Panc1 (cell line): Measurements from ENCODE around the gene CNOT11. TPM values are rescaled to one million over a fixed set of nuclear protein-coding genes. Genes with fewer than 3 reads are reported as not detected.
A peak's percentile ranks its signal among the peaks of the same experiment; 100 is the strongest.
"Not testable (repeated sequence)": the region's sequence is repeated elsewhere in the genome, so short reads cannot be mapped to it uniquely, and the experiment has no call there.

Experiments used
- ATAC-seq: fragments of 200-7000 bp; cut with Tn5 transposase; 2 replicates; pipeline ENCODE4 v1.9.1; 2020; ENCODE audit warnings: mild to moderate bottlenecking, moderate library complexity
- BruUV-seq: library from RNA; stranded (reverse); fragments of 400-500 nt; replicated peaks from 2 replicates; lab custom pipeline; 2021; lab: Mats Ljungman, UMichigan
- CTCF ChIA-PET: fragments of 300-600 bp; sonication (Branson Sonifier 250); formaldehyde crosslinking; loops from one replicate; lab custom pipeline; 2022; ENCODE audit warnings: antibody characterized with exemption; lab: Charles Lee
- POLR2A ChIA-PET: fragments of 300-600 bp; sonication (Branson Sonifier 250); formaldehyde crosslinking; loops from one replicate; lab custom pipeline; 2022; ENCODE audit warnings: antibody characterized with exemption; lab: Charles Lee
- DNase-seq: peaks from one replicate; pipeline ENCODE4 v3.0.0-alpha.2; 2010; ENCODE audit warnings: low read depth, low spot score
- H3K27ac ChIP-seq: 2 replicates; pipeline ENCODE4 v1.5.1; 2011; ENCODE audit warnings: mild to moderate bottlenecking, low read length, inconsistent platforms
- H3K27me3 ChIP-seq: fragments of 200-500 bp; sonication (Bioruptor generic); 2 replicates; pipeline ENCODE4 v1.6.0; 2014; ENCODE audit warnings: low read length, inconsistent platforms; ENCODE audit not compliant: control insufficient read depth, insufficient read depth
- H3K36me3 ChIP-seq: fragments of 200-500 bp; sonication (Bioruptor generic); 2 replicates; pipeline ENCODE4 v1.5.1; 2014; ENCODE audit warnings: inconsistent platforms, mild to moderate bottlenecking, low read length, moderate library complexity; ENCODE audit not compliant: control insufficient read depth, insufficient read depth
- H3K4me1 ChIP-seq: 2 replicates; pipeline ENCODE4 v1.5.1; 2011; ENCODE audit warnings: inconsistent platforms, mild to moderate bottlenecking, low read length, moderate library complexity; ENCODE audit not compliant: control insufficient read depth, insufficient read depth
- H3K4me3 ChIP-seq, 2 experiments: 2 replicates each; pipeline ENCODE4 v1.5.1; 2011 to 2012; ENCODE audit warnings: low read depth in 2 of 2, low read length in 2 of 2, mild to moderate bottlenecking in 2 of 2, inconsistent platforms in 1 of 2, moderate library complexity in 1 of 2
- H3K9me3 ChIP-seq: fragments of 200-500 bp; sonication (Bioruptor generic); 2 replicates; pipeline ENCODE4 v1.5.1; 2014; ENCODE audit warnings: low read depth, mild to moderate bottlenecking, inconsistent platforms, low read length, moderate library complexity; ENCODE audit not compliant: control insufficient read depth, insufficient read depth
- POLR2AphosphoS5 ChIP-seq: IDR thresholded peaks from 2 replicates; pipeline ENCODE4 v1.6.1; 2012; ENCODE audit warnings: mild to moderate bottlenecking, low read depth, low read length, moderate library complexity
- SIN3A ChIP-seq: IDR thresholded peaks from 2 replicates; pipeline ENCODE4 v1.6.1; 2012; ENCODE audit warnings: low read depth, mild to moderate bottlenecking, low read length, moderate library complexity, borderline replicate concordance; ENCODE audit not compliant: insufficient read depth
- TCF7L2 ChIP-seq: IDR thresholded peaks from 2 replicates; pipeline ENCODE4 v1.6.1; 2011; ENCODE audit warnings: mild to moderate bottlenecking, low read depth, low read length, inconsistent platforms
- in situ Hi-C: cut with HindIII; loops from 2 replicates; pipeline ENCODE4 v1.10.0; 2016; ENCODE audit warnings: low sequenced_read_pairs, low pct_unique_long_range_greater_than_20kb
- intact Hi-C: fragments of 100-400 bp; cut with micrococcal nuclease; formaldehyde crosslinking; loops from one replicate; pipeline ENCODE4 v1.10.0; 2022; ENCODE audit not compliant: unreplicated experiment
- total RNA-seq: library from RNA; stranded (reverse); gene quantifications from one replicate; pipeline ENCODE4 v1.2.1, GENCODE V29; 2021; ENCODE audit not compliant: unreplicated experiment
- TF ChIP-seq, protein P1 (sequence below), 2 experiments: IDR thresholded peaks; 2 replicates each; pipeline ENCODE4 v1.6.1; 2011 to 2012; ENCODE audit warnings: low read depth in 2 of 2, control low read depth in 1 of 2, low read length in 1 of 2, mild to moderate bottlenecking in 1 of 2, moderate library complexity in 1 of 2; ENCODE audit not compliant: insufficient read depth in 1 of 2
- TF ChIP-seq, protein P2 (sequence below): fragments of 450-650 bp; IDR thresholded peaks from 2 replicates; pipeline ENCODE4 v1.5.1; 2017; ENCODE audit warnings: mild to moderate bottlenecking

The CNOT11 gene
- total RNA-seq, 1 experiment from 2014 or later = 58.3 TPM

DNA sequence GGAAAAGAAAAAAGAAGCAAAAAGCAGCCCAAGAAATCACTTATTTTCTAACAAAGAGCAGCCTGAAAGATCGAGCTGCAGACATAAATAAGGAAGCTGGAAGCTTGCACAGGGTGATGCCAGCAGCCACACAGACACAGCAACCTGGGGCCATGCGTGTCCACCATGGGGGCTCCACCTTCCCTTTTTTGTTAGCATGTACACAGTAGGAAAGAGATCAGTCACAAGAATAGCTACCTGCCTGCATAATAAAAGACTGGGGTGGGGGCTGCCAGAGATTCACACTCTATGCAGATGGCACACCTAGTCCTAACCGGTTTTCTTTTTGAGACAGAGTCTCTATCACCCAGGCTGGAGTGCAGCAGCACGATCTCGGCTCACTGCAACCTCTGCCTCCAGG, 2.9 kb upstream of the CNOT11 start:
- Histone ChIP-seq H3K9me3 (no peaks in the 10 kb centered on the region), H3K36me3 (peaks cover 2% of the 10 kb centered on the region; the same call in 1 of the 2 replicates), H3K27ac (no peak overlapping the region), H3K4me1 (peaks cover 15% of the 10 kb centered on the region), H3K27me3 (no peaks in the 10 kb centered on the region), H3K4me3 (no peak overlapping the region)
- no peak for DNase-seq
- TF ChIP-seq SIN3A = no peak
- TF ChIP-seq, protein P1, sequence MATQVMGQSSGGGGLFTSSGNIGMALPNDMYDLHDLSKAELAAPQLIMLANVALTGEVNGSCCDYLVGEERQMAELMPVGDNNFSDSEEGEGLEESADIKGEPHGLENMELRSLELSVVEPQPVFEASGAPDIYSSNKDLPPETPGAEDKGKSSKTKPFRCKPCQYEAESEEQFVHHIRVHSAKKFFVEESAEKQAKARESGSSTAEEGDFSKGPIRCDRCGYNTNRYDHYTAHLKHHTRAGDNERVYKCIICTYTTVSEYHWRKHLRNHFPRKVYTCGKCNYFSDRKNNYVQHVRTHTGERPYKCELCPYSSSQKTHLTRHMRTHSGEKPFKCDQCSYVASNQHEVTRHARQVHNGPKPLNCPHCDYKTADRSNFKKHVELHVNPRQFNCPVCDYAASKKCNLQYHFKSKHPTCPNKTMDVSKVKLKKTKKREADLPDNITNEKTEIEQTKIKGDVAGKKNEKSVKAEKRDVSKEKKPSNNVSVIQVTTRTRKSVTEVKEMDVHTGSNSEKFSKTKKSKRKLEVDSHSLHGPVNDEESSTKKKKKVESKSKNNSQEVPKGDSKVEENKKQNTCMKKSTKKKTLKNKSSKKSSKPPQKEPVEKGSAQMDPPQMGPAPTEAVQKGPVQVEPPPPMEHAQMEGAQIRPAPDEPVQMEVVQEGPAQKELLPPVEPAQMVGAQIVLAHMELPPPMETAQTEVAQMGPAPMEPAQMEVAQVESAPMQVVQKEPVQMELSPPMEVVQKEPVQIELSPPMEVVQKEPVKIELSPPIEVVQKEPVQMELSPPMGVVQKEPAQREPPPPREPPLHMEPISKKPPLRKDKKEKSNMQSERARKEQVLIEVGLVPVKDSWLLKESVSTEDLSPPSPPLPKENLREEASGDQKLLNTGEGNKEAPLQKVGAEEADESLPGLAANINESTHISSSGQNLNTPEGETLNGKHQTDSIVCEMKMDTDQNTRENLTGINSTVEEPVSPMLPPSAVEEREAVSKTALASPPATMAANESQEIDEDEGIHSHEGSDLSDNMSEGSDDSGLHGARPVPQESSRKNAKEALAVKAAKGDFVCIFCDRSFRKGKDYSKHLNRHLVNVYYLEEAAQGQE (IDR thresholded peaks at IDR 0.05; ENCODE audit: insufficient read depth in 1 of 2, low read depth in 2 of 2, low read length in 1 of 2) = no peak
- TF ChIP-seq, protein P2, sequence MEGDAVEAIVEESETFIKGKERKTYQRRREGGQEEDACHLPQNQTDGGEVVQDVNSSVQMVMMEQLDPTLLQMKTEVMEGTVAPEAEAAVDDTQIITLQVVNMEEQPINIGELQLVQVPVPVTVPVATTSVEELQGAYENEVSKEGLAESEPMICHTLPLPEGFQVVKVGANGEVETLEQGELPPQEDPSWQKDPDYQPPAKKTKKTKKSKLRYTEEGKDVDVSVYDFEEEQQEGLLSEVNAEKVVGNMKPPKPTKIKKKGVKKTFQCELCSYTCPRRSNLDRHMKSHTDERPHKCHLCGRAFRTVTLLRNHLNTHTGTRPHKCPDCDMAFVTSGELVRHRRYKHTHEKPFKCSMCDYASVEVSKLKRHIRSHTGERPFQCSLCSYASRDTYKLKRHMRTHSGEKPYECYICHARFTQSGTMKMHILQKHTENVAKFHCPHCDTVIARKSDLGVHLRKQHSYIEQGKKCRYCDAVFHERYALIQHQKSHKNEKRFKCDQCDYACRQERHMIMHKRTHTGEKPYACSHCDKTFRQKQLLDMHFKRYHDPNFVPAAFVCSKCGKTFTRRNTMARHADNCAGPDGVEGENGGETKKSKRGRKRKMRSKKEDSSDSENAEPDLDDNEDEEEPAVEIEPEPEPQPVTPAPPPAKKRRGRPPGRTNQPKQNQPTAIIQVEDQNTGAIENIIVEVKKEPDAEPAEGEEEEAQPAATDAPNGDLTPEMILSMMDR = no peak
- TF ChIP-seq TCF7L2 = no peak
- TF ChIP-seq POLR2AphosphoS5 = no peak
- CTCF ChIA-PET = no interaction called here
- intact Hi-C loops (no loop called here), in situ Hi-C loops (no loop called here)
- POLR2A ChIA-PET = no interaction called here
- no TSS peak for BruUV-seq
- no peak for ATAC-seq

DNA sequence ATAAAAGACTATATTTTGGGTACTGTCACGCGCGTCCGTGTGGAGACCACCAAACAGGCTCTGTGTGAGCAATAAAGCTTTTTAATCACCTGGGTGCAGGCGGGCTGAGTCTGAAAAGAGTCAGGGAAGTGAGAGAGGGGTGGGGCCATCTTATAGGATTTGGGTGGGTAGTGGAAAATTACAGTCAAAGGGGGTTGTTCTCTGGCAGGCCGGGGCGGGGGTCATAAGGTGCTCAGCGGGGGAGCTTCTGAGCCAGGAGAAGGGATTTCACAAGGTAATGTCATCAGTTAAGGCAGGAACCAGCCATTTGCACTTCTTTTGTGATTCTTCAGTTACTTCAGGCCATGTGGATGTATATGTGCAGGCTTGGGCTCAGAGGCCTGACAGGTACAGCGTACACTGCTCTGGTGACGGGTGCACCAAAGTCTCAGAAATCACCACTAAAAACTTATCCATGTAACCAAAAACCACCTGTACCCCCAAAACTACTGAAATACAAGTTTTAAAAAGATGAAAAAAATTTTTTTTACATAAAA, 1.4 kb upstream of the CNOT11 start:
- H3K9me3 ChIP-seq, CTCF ChIA-PET, in situ Hi-C loops, H3K36me3 ChIP-seq, H3K4me3 ChIP-seq, ATAC-seq, BruUV-seq, DNase-seq, H3K27me3 ChIP-seq, intact Hi-C loops: not testable (repeated sequence)
- peaks cover 15% of the 10 kb centered on the region for H3K4me1 ChIP-seq
- POLR2A ChIA-PET = interaction anchor here (1.1 kb wide), 1 partner anchor 59 kb away, joined by 3 read pairs; no protein-coding TSS in a partner anchor
- H3K27ac ChIP-seq = peak overlapping the region; percentile 94; the same call in 1 of the 2 replicates

DNA sequence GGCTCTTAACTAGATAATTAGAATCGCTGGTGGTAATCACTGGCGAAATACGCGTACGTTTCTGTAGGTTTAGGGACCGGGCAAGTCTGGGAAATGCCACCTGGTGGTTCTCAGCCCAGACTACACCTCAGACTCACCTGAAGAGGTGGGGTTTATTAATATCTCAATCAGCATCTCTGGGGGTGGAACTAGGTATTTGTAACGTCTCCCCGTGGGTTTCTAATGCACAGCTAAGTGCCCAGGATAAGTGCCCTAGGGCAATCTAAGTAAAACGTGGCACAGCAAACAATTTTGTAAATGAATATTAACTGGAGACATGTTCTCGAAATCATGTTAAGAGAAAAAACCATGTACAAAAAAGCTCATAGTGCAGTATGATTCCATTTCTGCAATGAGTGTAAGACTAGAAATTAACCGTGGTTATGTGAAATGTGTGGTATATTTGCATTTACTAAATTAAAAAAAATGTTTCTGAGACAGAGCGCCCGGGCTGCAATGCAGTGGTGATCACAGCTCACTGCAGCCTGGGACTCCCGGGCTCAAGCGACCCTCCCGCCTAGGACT, 760 bp upstream of the CNOT11 start:
- Histone ChIP-seq H3K9me3 (no peaks in the 10 kb centered on the region), H3K36me3 (peaks cover 2% of the 10 kb centered on the region; the same call in 1 of the 2 replicates), H3K4me1 (peaks cover 15% of the 10 kb centered on the region), H3K27me3 (no peaks in the 10 kb centered on the region), H3K4me3 (peak overlapping the region; percentile 72 to 81), H3K27ac (peak overlapping the region; percentile 94)
- ATAC-seq (peak; percentile 80), DNase-seq (no peak)
- ChIA-PET CTCF (no interaction called here), POLR2A (interaction anchor here (0.6 to 1.1 kb wide), 3 partner anchors 22 to 165 kb away, joined by 3 read pairs; no protein-coding TSS in a partner anchor)
- intact Hi-C loops = no loop called here
- in situ Hi-C loops = no loop called here
- TF ChIP-seq, protein P1 (IDR thresholded peaks at IDR 0.05; ENCODE audit: insufficient read depth in 1 of 2, low read depth in 2 of 2, low read length in 1 of 2) = no peak
- TF ChIP-seq, protein P2 = peak; percentile 58
- TF ChIP-seq TCF7L2 = no peak
- no peak for TF ChIP-seq POLR2AphosphoS5
- no peak for TF ChIP-seq SIN3A
- BruUV-seq = TSS peak; percentile 85
